ENCODE results near the gene KMT2B. TPM values are rescaled to one million over a fixed set of nuclear protein-coding genes. Genes with fewer than 3 reads are reported as not detected.
"Not testable (repeated sequence)": the region's sequence is repeated elsewhere in the genome, so short reads cannot be mapped to it uniquely, and the experiment has no call there.

The KMT2B gene
- total and polyA plus RNA-seq, 5 experiments from 2014 or later = 0.60 to 79.2 (median 2.8) TPM

GRCh38 chr19:35722461-35722860, 4.7 kb downstream of the KMT2B start:
- H3K36me3 Mint-ChIP-seq = peaks cover 0 to 70% (median 13%) of the 10 kb centered on the region in 3 donors
- POLR2A ChIA-PET = interaction anchor here (0.7 to 4.3 kb wide), 2 partner anchors 18 to 26 kb away, joined by 3 to 26 read pairs; partner anchors contain the start of gene LIN37

DNA sequence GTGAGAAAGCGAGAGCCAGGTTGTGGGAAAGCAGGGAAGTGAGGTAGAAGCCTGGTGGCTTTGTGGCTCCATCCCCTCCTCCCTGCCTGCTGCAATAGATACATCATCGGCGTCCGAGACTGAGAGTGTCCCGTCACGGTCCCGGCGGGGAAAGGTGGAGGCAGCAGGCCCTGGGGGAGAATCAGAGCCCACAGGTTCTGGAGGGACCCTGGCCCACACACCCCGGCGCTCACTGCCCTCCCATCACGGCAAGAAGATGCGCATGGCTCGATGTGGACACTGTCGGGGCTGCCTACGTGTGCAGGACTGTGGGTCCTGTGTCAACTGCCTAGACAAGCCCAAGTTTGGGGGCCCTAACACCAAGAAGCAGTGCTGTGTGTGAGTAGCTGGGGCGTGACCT, 5.1 kb downstream of the KMT2B start:
- no peaks in the 10 kb centered on the region for H3K9me3 Mint-ChIP-seq
- H3K4me1 Mint-ChIP-seq = peaks cover 9 to 40% (median 20%) of the 10 kb centered on the region in 4 donors
- peaks cover 0 to 74% (median 13%) of the 10 kb centered on the region in 3 donors for H3K36me3 Mint-ChIP-seq
- peak overlapping the region in 1 of 10 donors; percentile 33 for H3K27ac Mint-ChIP-seq
- H3K4me3 Mint-ChIP-seq = no peak overlapping the region
- ATAC-seq (no peak), DNase-seq (no peak)
- H3K27me3 Mint-ChIP-seq = no peaks in the 10 kb centered on the region
- POLR2A ChIA-PET = interaction anchor here (0.9 kb wide), 1 partner anchor 22 kb away, joined by 5 read pairs; the partner anchor contains the start of gene U2AF1L4

More at GRCh38 chr19:35722461-35722860, 4.7 kb downstream of the KMT2B start:
- no peak for ATAC-seq
- H3K4me3 Mint-ChIP-seq = peak overlapping the region in 1 of 10 donors; percentile 10
- H3K27me3 Mint-ChIP-seq = no peaks in the 10 kb centered on the region
- H3K9me3 Mint-ChIP-seq = no peaks in the 10 kb centered on the region
- H3K4me1 Mint-ChIP-seq = peaks cover 9 to 40% (median 21%) of the 10 kb centered on the region in 4 donors
- H3K27ac Mint-ChIP-seq = no peak overlapping the region
- DNase-seq = peak in 1 of 10 donors; percentile 58

DNA sequence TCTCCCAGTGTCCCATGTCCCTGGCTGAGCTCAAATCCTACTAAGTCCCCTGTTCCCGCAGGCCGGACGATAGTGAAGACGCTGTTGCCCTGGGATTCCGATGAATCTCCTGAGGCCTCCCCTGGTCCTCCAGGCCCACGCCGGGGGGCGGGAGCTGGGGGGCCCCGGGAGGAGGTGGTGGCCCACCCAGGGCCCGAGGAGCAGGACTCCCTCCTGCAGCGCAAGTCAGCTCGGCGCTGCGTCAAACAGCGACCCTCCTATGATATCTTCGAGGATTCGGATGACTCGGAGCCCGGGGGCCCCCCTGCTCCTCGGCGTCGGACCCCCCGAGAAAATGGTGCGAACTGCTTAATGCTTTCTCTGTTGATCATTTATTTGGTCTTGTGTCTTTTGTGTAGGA, 5.9 kb downstream of the KMT2B start:
- H3K27ac Mint-ChIP-seq = no peak overlapping the region
- POLR2A ChIA-PET = interaction anchor here (0.9 to 1.8 kb wide), 2 partner anchors 17 to 21 kb away, joined by 5 read pairs; partner anchors contain the start of gene U2AF1L4
- H3K27me3 Mint-ChIP-seq = no peaks in the 10 kb centered on the region
- H3K9me3 Mint-ChIP-seq = no peaks in the 10 kb centered on the region
- H3K4me1 Mint-ChIP-seq = peaks cover 11 to 40% (median 20%) of the 10 kb centered on the region in 4 donors
- ATAC-seq (no peak), DNase-seq (no peak)
- H3K4me3 Mint-ChIP-seq = peak overlapping the region in 1 of 10 donors; percentile 14
- H3K36me3 Mint-ChIP-seq = peaks cover 0 to 81% (median 14%) of the 10 kb centered on the region in 3 donors

GRCh38 chr19:35724132-35724531, 6.3 kb downstream of the KMT2B start:
- Mint-ChIP-seq H3K4me3 (peak overlapping the region in 1 of 10 donors; percentile 14), H3K4me1 (peaks cover 8 to 35% (median 16%) of the 10 kb centered on the region in 4 donors), H3K36me3 (peaks cover 0 to 86% (median 17%) of the 10 kb centered on the region in 3 donors)
- not testable (repeated sequence) for H3K9me3 Mint-ChIP-seq, H3K27ac Mint-ChIP-seq, ATAC-seq, DNase-seq, H3K27me3 Mint-ChIP-seq
- POLR2A ChIA-PET = interaction anchor here (0.7 to 1.8 kb wide), 2 partner anchors 16 to 21 kb away, joined by 3 to 5 read pairs; partner anchors contain the start of gene U2AF1L4

DNA sequence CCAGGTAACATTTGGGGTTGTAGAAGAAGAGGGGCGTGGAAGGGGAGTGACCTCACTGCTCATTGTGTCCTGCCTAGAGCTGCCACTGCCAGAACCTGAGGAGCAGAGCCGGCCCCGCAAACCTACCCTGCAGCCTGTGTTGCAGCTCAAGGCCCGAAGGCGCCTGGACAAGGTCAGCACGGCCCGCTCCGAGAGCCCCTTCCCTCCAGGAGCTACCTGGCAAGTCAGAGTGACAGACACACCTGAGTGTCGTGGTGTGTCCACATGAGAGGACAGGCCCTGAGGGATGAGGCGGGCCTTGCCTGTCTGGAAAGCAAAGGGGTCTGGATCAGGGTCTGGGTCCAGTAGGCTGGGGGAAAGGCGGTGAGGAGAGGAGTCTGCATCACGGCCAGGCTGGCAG, 6.8 kb downstream of the KMT2B start:
- Mint-ChIP-seq H3K4me3 (no peak overlapping the region), H3K4me1 (peaks cover 4 to 31% (median 13%) of the 10 kb centered on the region in 4 donors), H3K9me3 (no peaks in the 10 kb centered on the region), H3K27me3 (no peaks in the 10 kb centered on the region), H3K36me3 (peaks cover 0 to 90% (median 17%) of the 10 kb centered on the region in 3 donors), H3K27ac (no peak overlapping the region)
- ATAC-seq (no peak), DNase-seq (no peak)
- POLR2A ChIA-PET = interaction anchor here (0.7 to 1.8 kb wide), 2 partner anchors 16 to 20 kb away, joined by 3 to 5 read pairs; partner anchors contain the start of gene U2AF1L4

DNA sequence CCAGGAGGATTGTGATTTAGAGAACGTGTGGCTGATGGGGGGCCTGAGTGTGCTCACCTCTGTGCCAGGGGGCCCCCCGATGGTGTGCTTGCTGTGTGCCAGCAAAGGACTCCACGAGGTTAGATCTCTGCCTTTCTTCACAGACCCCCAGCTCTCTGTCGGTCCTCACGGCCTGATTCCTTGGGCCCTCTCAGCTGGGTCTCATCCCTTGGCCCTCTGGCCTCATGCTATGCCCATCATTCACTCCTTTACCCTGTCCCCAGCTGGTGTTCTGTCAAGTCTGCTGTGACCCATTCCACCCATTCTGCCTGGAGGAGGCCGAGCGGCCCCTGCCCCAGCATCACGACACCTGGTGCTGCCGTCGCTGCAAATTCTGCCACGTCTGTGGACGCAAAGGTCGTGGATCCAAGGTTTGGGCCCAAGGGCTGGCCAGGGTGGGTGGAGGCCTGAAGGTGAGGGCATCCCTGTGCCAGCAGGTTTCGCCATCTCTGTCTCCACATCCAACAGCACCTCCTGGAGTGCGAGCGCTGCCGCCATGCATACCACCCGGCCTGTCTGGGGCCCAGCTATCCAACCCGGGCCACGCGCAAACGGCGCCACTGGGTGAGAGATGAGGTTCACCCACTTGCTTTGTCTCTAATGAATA, 7.5 kb downstream of the KMT2B start:
- Mint-ChIP-seq H3K4me3 (no peak overlapping the region), H3K27ac (peak overlapping the region in 1 of 10 donors; percentile 65), H3K36me3 (peaks cover 0 to 95% (median 22%) of the 10 kb centered on the region in 3 donors), H3K4me1 (peaks cover 0 to 24% (median 9%) of the 10 kb centered on the region in 4 donors), H3K9me3 (no peaks in the 10 kb centered on the region), H3K27me3 (no peaks in the 10 kb centered on the region)
- ATAC-seq = no peak
- POLR2A ChIA-PET = interaction anchor here (1.4 to 1.8 kb wide), 2 partner anchors 15 kb away, joined by 5 read pairs; no protein-coding TSS in a partner anchor
- DNase-seq = no peak

GRCh38 chr19:35727053-35727955, 9.5 kb downstream of the KMT2B start:
- Mint-ChIP-seq H3K27me3 (no peaks in the 10 kb centered on the region), H3K27ac (peak overlapping the region in 1 of 10 donors; percentile 67), H3K9me3 (no peaks in the 10 kb centered on the region), H3K36me3 (peaks cover 0 to 94% (median 23%) of the 10 kb centered on the region in 3 donors), H3K4me1 (peaks cover 0 to 20% (median 5%) of the 10 kb centered on the region in 4 donors), H3K4me3 (no peak overlapping the region)
- DNase-seq (no peak), ATAC-seq (no peak)
- POLR2A ChIA-PET = interaction anchor here (0.6 to 1.4 kb wide), 7 partner anchors 9 to 162 kb away, joined by 3 to 6 read pairs (median 5); partner anchors contain the start of genes LIN37, PSENEN and U2AF1L4

GRCh38 chr19:35727956-35728706, 10.3 kb downstream of the KMT2B start:
- no peak for DNase-seq
- H3K4me1 Mint-ChIP-seq = peaks cover 0 to 15% (median 3%) of the 10 kb centered on the region in 4 donors
- no peaks in the 10 kb centered on the region for H3K27me3 Mint-ChIP-seq
- no peak overlapping the region for H3K4me3 Mint-ChIP-seq
- peaks cover 0 to 87% (median 23%) of the 10 kb centered on the region in 3 donors for H3K36me3 Mint-ChIP-seq
- POLR2A ChIA-PET = interaction anchor here (0.9 to 1.3 kb wide), 5 partner anchors 9 to 20 kb away, joined by 3 to 6 read pairs (median 5); partner anchors contain the start of genes LIN37, PSENEN and U2AF1L4
- no peaks in the 10 kb centered on the region for H3K9me3 Mint-ChIP-seq
- no peak for ATAC-seq
- H3K27ac Mint-ChIP-seq = peak overlapping the region in 1 of 10 donors; percentile 53

GRCh38 chr19:35729021-35729420, 11.2 kb downstream of the KMT2B start:
- Mint-ChIP-seq H3K36me3 (peaks cover 0 to 80% (median 21%) of the 10 kb centered on the region in 3 donors), H3K27ac (no peak overlapping the region), H3K4me3 (no peak overlapping the region), H3K9me3 (no peaks in the 10 kb centered on the region), H3K27me3 (no peaks in the 10 kb centered on the region), H3K4me1 (peaks cover 0 to 11% (median 5%) of the 10 kb centered on the region in 4 donors)
- ATAC-seq = no peak
- POLR2A ChIA-PET = no interaction called here
- no peak for DNase-seq

- H3K36me3 Mint-ChIP-seq = peaks cover 0 to 80% (median 18%) of the 10 kb centered on the region in 3 donors
- no peak overlapping the region for H3K4me3 Mint-ChIP-seq
- H3K27me3 Mint-ChIP-seq = no peaks in the 10 kb centered on the region
- H3K27ac Mint-ChIP-seq = no peak overlapping the region
- POLR2A ChIA-PET = no interaction called here
- ATAC-seq (no peak), DNase-seq (no peak)
- H3K4me1 Mint-ChIP-seq = peaks cover 0 to 15% (median 12%) of the 10 kb centered on the region in 4 donors
- H3K9me3 Mint-ChIP-seq = no peaks in the 10 kb centered on the region
Measured at GRCh38 chr19:35729763-35730162, 12.0 kb downstream of the KMT2B start.

GRCh38 chr19:35730326-35730725, 12.5 kb downstream of the KMT2B start:
- peaks cover 0 to 78% (median 18%) of the 10 kb centered on the region in 3 donors for H3K36me3 Mint-ChIP-seq
- no peaks in the 10 kb centered on the region for H3K9me3 Mint-ChIP-seq
- DNase-seq = no peak
- POLR2A ChIA-PET = interaction anchor here (0.9 kb wide), 1 partner anchor 10 kb away, joined by 3 read pairs; no protein-coding TSS in a partner anchor
- peak overlapping the region in 1 of 10 donors; percentile 28 for H3K27ac Mint-ChIP-seq
- peaks cover 0 to 18% (median 12%) of the 10 kb centered on the region in 4 donors for H3K4me1 Mint-ChIP-seq
- H3K4me3 Mint-ChIP-seq = no peak overlapping the region
- H3K27me3 Mint-ChIP-seq = no peaks in the 10 kb centered on the region
- ATAC-seq = no peak

Data from naive thymus-derived CD8-positive, alpha-beta T cell (primary cell).